Measurements from ENCODE around the gene CPSF3. TPM values are rescaled to one million over a fixed set of nuclear protein-coding genes. Genes with fewer than 3 reads are reported as not detected.
A peak's percentile ranks its signal among the peaks of the same experiment; 100 is the strongest.

CPSF3 gene
- total RNA-seq, 1 experiment from 2014 or later: 95.5 TPM

DNA sequence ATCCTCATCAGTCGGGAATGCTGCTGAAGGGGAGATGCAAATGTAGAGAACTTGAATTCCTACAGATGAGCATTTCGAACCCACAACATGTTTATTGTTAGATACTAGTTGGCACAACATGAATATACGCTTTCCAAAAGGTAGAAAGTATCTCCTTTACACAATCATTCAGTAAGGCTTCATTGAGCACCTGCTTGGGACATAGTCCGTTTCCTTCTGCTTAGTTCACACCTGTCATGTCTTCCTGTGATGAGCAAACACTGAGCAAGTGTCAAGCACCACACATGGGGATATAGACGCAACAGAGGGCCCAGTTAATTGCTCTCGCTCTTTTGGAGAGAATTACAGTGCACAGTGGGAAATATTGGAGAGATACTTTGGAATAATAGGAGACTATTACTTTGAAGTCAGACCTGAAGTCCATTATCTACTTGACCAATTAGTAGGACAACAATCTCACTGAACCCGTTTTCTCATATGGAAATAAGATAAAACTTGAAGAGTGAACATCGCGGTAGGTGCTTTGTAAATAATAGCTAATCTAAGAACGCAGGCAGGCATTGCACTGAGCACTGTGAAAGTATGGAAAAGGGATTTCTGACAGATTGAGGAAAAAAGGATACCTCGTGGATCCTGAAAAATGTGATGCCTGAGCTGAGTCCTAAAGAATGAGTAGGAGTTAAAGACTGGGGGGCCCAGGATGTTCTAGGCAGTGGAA is 1.2 kb downstream of the CPSF3 start:
- Histone ChIP-seq H4K8ac (replicated peaks; ENCODE audit: insufficient read length, low read depth, low read length) (no peak overlapping the region), H2AK5ac (ENCODE audit: insufficient read length, low read length) (no peak overlapping the region), H4K5ac (ENCODE audit: insufficient read length, low read depth, low read length) (no peak overlapping the region), H3T11ph (ENCODE audit: low read length) (no peak overlapping the region), H3K9me3 (ENCODE audit: control insufficient read depth, low read depth, low read length) (no peaks in the 10 kb centered on the region), H3K23ac (ENCODE audit: insufficient read length, low read depth, low read length) (no peak overlapping the region), H4K20me1 (ENCODE audit: control insufficient read depth, insufficient read depth, insufficient read length) (no peaks in the 10 kb centered on the region), H3K79me2 (ENCODE audit: insufficient read depth, low read length) (peaks cover 2% of the 10 kb centered on the region; the same call in 1 of the 2 replicates), H3K18ac (ENCODE audit: insufficient read length, low read depth, low read length) (no peak overlapping the region), H2BK12ac (ENCODE audit: insufficient read length, low read depth, low read length) (no peak overlapping the region), H3K14ac (ENCODE audit: insufficient read depth, low read length) (no peak overlapping the region), H3K4me2 (ENCODE audit: insufficient read depth, insufficient read length, low read length) (peak overlapping the region; percentile 78), H2BK120ac (ENCODE audit: low read depth, low read length, poor library complexity, severe bottlenecking) (no peak overlapping the region), H2AFZ (ENCODE audit: low read length) (no peak overlapping the region), H2BK5ac (ENCODE audit: insufficient read length, low read length) (no peak overlapping the region), H3K4me1 (ENCODE audit: insufficient read depth, low read length) (no peaks in the 10 kb centered on the region), H3K4ac (ENCODE audit: low read depth, low read length) (no peak overlapping the region), H4K91ac (ENCODE audit: insufficient read length, low read depth, low read length) (no peak overlapping the region), H3K56ac (ENCODE audit: insufficient read length, low read depth, low read length) (no peak overlapping the region), H2BK15ac (ENCODE audit: low read depth, low read length) (no peak overlapping the region), H3K23me2 (ENCODE audit: insufficient read length, low read depth, low read length, poor library complexity, severe bottlenecking) (peaks cover 13% of the 10 kb centered on the region), H3K9ac (ENCODE audit: extremely low read depth, insufficient read length, low read length) (peak overlapping the region; percentile 97), H3K27ac (ENCODE audit: insufficient read length, low read depth, low read length) (no peak overlapping the region), H3K27me3 (ENCODE audit: insufficient read depth, low read length) (no peaks in the 10 kb centered on the region), H2BK20ac (ENCODE audit: low read depth, low read length, poor library complexity, severe bottlenecking) (no peak overlapping the region), H3K79me1 (ENCODE audit: insufficient read depth, low read depth, low read length, poor library complexity, severe bottlenecking) (no peaks in the 10 kb centered on the region)
- Mint-ChIP-seq H3K36me3 (ENCODE audit: insufficient read depth in 1 of 3, low read depth in 3 of 3) (peaks cover 3 to 11% (median 10%) of the 10 kb centered on the region in 3 experiments; a peak in 5 of 7 replicates), H3K9me3 (no peaks in the 10 kb centered on the region), H3K4me3 (no peak overlapping the region), H3K4me1 (peaks cover 9 to 11% of the 10 kb centered on the region in 2 experiments), H3K27me3 (ENCODE audit: low read depth) (peaks cover 10% of the 10 kb centered on the region), H3K27ac (peak overlapping the region in 2 of 3 experiments; percentile 91 to 92; a peak in 3 of 7 replicates)
- no peak for DNase-seq
- no CpG with 5 or more reads among the region's 11 CpGs for WGBS (ENCODE audit: extremely low coverage, insufficient read length, low lambda C conversion rate)
- TF ChIP-seq, protein P1, sequence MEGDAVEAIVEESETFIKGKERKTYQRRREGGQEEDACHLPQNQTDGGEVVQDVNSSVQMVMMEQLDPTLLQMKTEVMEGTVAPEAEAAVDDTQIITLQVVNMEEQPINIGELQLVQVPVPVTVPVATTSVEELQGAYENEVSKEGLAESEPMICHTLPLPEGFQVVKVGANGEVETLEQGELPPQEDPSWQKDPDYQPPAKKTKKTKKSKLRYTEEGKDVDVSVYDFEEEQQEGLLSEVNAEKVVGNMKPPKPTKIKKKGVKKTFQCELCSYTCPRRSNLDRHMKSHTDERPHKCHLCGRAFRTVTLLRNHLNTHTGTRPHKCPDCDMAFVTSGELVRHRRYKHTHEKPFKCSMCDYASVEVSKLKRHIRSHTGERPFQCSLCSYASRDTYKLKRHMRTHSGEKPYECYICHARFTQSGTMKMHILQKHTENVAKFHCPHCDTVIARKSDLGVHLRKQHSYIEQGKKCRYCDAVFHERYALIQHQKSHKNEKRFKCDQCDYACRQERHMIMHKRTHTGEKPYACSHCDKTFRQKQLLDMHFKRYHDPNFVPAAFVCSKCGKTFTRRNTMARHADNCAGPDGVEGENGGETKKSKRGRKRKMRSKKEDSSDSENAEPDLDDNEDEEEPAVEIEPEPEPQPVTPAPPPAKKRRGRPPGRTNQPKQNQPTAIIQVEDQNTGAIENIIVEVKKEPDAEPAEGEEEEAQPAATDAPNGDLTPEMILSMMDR (conservative IDR thresholded peaks at IDR 0.05): no peak
